ENCODE data around the gene RPL6. TPM values are rescaled to one million over a fixed set of nuclear protein-coding genes. Genes with fewer than 3 reads are reported as not detected.
"Not testable (repeated sequence)": the region's sequence is repeated elsewhere in the genome, so short reads cannot be mapped to it uniquely, and the experiment has no call there.

The RPL6 gene
- total and polyA plus RNA-seq, 4 donors: 182 to 610 (median 522) TPM

GRCh38 chr12:112446008-112446725 lies 36.8 kb upstream of the RPL6 start:
- DNase-seq (ENCODE audit: low spot score): no peak
- TF ChIP-seq CTCF (IDR thresholded peaks at IDR 0.05; ENCODE audit: low read depth, low read length, missing input control) (no peak), NR2F2 (IDR thresholded peaks at IDR 0.05) (no peak), SP1 (IDR thresholded peaks at IDR 0.05) (no peak), TAF1 (conservative IDR thresholded peaks at IDR 0.05) (no peak), ATF3 (IDR thresholded peaks at IDR 0.05) (no peak), HNF4G (IDR thresholded peaks at IDR 0.05) (no peak), FOXA1 (IDR thresholded peaks at IDR 0.05) (no peak)
- H3K4me1 ChIP-seq (ENCODE audit: control insufficient read depth in 4 of 4, insufficient read depth in 4 of 4, low read length in 3 of 4): no peaks in the 10 kb centered on the region
- H3K27me3 ChIP-seq (ENCODE audit: control insufficient read depth in 4 of 4, insufficient read depth in 4 of 4, low read length in 3 of 4): no peaks in the 10 kb centered on the region
- H3K4me3 ChIP-seq (ENCODE audit: low read depth in 1 of 3, low read length in 3 of 3): no peak overlapping the region
- peaks cover 9 to 21% (median 15%) of the 10 kb centered on the region in 4 donors for H3K36me3 ChIP-seq (ENCODE audit: control insufficient read depth in 4 of 4, insufficient read depth in 3 of 4, low read depth in 1 of 4, low read length in 3 of 4)
- H3K9ac ChIP-seq (ENCODE audit: low read depth in 1 of 2, low read length in 2 of 2): no peak overlapping the region
- no peaks in the 10 kb centered on the region for H3K9me3 ChIP-seq (ENCODE audit: control insufficient read depth in 4 of 4, low read length in 3 of 4)
- WGBS: 92% methylated on average over 3 of the region's 3 CpGs
- H3K27ac ChIP-seq (ENCODE audit: low read depth in 1 of 2, low read length in 2 of 2): no peak overlapping the region

GRCh38 chr12:112443916-112444315 lies 34.5 kb upstream of the RPL6 start:
- Histone ChIP-seq H3K27me3 (ENCODE audit: control insufficient read depth in 4 of 4, insufficient read depth in 4 of 4, low read length in 3 of 4) (no peaks in the 10 kb centered on the region), H3K27ac (ENCODE audit: low read depth in 1 of 2, low read length in 2 of 2) (no peak overlapping the region), H3K36me3 (ENCODE audit: control insufficient read depth in 4 of 4, insufficient read depth in 3 of 4, low read depth in 1 of 4, low read length in 3 of 4) (peaks cover 3 to 9% (median 7%) of the 10 kb centered on the region in 4 donors), H3K9ac (ENCODE audit: low read depth in 1 of 2, low read length in 2 of 2) (no peak overlapping the region), H3K4me1 (ENCODE audit: control insufficient read depth in 4 of 4, insufficient read depth in 4 of 4, low read length in 3 of 4) (no peaks in the 10 kb centered on the region), H3K4me3 (ENCODE audit: low read depth in 1 of 3, low read length in 3 of 3) (no peak overlapping the region), H3K9me3 (ENCODE audit: control insufficient read depth in 4 of 4, low read length in 3 of 4) (no peaks in the 10 kb centered on the region)
- no peak for DNase-seq (ENCODE audit: low spot score)
- no peak for TF ChIP-seq EGR1 (IDR thresholded peaks at IDR 0.05; ENCODE audit: low read depth in 2 of 2)
- no peak for TF ChIP-seq YY1 (IDR thresholded peaks at IDR 0.05)
- TF ChIP-seq RAD21 (IDR thresholded peaks at IDR 0.05): no peak
- no peak for TF ChIP-seq ZBTB33 (IDR thresholded peaks at IDR 0.05)
- no peak for TF ChIP-seq HNF4G (IDR thresholded peaks at IDR 0.05)
- no peak for TF ChIP-seq SP1 (IDR thresholded peaks at IDR 0.05)
- TF ChIP-seq MAX (IDR thresholded peaks at IDR 0.05): no peak
- no peak for TF ChIP-seq NR2F2 (IDR thresholded peaks at IDR 0.05)
- no peak for TF ChIP-seq RXRA (IDR thresholded peaks at IDR 0.05)
- TF ChIP-seq FOXA1 (IDR thresholded peaks at IDR 0.05): no peak
- no peak for TF ChIP-seq JUND (IDR thresholded peaks at IDR 0.05)
- TF ChIP-seq CTCF (IDR thresholded peaks at IDR 0.05; ENCODE audit: low read depth, low read length, missing input control): no peak
- TF ChIP-seq TAF1 (conservative IDR thresholded peaks at IDR 0.05): no peak
- TF ChIP-seq REST (IDR thresholded peaks at IDR 0.05): no peak
- TF ChIP-seq GABPA (IDR thresholded peaks at IDR 0.05 in 1 of 2, conservative IDR thresholded peaks at IDR 0.05 in 1 of 2): no peak
- 99% methylated on average over 4 of the region's 4 CpGs for WGBS

- H3K4me3 ChIP-seq (ENCODE audit: low read depth in 1 of 3, low read length in 3 of 3); H3K36me3 ChIP-seq (ENCODE audit: control insufficient read depth in 4 of 4, insufficient read depth in 3 of 4, low read depth in 1 of 4, low read length in 3 of 4); DNase-seq (ENCODE audit: low spot score); H3K27ac ChIP-seq (ENCODE audit: low read depth in 1 of 2, low read length in 2 of 2); H3K9me3 ChIP-seq (ENCODE audit: control insufficient read depth in 4 of 4, low read length in 3 of 4); H3K9ac ChIP-seq (ENCODE audit: low read depth in 1 of 2, low read length in 2 of 2); H3K27me3 ChIP-seq (ENCODE audit: control insufficient read depth in 4 of 4, insufficient read depth in 4 of 4, low read length in 3 of 4); H3K4me1 ChIP-seq (ENCODE audit: control insufficient read depth in 4 of 4, insufficient read depth in 4 of 4, low read length in 3 of 4): not testable (repeated sequence)
- WGBS: 96% methylated on average over 9 of the region's 9 CpGs
Measured at GRCh38 chr12:112440653-112441052, 31.2 kb upstream of the RPL6 start.
